ENCODE measurements around the gene SUMO2. TPM values are rescaled to one million over a fixed set of nuclear protein-coding genes. Genes with fewer than 3 reads are reported as not detected.

SUMO2 gene
- total and polyA plus RNA-seq, 2 of the 8 experiments (the other 6 are each of a cell fraction or from before 2014, with no cell fraction given), result 184 to 779 TPM

DNA sequence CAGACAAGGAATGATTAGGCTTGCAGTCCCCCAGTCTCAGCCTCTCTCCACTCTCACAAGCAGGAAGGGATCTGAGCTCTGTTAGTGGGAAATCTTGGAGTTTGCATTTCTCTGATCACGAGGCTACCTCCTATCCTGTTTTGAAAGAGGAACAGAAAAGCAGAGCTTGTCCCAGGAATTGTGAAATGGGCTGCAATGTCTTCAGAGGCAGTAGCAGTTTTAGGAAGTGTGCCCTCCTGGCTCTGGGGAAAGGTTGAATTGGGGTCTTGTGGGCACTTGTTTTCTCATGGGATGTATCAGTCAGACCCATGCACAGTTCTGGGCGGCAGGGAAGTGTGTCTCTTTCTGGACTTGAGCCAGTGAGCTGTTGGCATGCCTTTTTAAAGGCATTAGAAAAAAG lies 45.5 kb upstream of the SUMO2 start (continued):
- TF ChIP-seq, protein P1, sequence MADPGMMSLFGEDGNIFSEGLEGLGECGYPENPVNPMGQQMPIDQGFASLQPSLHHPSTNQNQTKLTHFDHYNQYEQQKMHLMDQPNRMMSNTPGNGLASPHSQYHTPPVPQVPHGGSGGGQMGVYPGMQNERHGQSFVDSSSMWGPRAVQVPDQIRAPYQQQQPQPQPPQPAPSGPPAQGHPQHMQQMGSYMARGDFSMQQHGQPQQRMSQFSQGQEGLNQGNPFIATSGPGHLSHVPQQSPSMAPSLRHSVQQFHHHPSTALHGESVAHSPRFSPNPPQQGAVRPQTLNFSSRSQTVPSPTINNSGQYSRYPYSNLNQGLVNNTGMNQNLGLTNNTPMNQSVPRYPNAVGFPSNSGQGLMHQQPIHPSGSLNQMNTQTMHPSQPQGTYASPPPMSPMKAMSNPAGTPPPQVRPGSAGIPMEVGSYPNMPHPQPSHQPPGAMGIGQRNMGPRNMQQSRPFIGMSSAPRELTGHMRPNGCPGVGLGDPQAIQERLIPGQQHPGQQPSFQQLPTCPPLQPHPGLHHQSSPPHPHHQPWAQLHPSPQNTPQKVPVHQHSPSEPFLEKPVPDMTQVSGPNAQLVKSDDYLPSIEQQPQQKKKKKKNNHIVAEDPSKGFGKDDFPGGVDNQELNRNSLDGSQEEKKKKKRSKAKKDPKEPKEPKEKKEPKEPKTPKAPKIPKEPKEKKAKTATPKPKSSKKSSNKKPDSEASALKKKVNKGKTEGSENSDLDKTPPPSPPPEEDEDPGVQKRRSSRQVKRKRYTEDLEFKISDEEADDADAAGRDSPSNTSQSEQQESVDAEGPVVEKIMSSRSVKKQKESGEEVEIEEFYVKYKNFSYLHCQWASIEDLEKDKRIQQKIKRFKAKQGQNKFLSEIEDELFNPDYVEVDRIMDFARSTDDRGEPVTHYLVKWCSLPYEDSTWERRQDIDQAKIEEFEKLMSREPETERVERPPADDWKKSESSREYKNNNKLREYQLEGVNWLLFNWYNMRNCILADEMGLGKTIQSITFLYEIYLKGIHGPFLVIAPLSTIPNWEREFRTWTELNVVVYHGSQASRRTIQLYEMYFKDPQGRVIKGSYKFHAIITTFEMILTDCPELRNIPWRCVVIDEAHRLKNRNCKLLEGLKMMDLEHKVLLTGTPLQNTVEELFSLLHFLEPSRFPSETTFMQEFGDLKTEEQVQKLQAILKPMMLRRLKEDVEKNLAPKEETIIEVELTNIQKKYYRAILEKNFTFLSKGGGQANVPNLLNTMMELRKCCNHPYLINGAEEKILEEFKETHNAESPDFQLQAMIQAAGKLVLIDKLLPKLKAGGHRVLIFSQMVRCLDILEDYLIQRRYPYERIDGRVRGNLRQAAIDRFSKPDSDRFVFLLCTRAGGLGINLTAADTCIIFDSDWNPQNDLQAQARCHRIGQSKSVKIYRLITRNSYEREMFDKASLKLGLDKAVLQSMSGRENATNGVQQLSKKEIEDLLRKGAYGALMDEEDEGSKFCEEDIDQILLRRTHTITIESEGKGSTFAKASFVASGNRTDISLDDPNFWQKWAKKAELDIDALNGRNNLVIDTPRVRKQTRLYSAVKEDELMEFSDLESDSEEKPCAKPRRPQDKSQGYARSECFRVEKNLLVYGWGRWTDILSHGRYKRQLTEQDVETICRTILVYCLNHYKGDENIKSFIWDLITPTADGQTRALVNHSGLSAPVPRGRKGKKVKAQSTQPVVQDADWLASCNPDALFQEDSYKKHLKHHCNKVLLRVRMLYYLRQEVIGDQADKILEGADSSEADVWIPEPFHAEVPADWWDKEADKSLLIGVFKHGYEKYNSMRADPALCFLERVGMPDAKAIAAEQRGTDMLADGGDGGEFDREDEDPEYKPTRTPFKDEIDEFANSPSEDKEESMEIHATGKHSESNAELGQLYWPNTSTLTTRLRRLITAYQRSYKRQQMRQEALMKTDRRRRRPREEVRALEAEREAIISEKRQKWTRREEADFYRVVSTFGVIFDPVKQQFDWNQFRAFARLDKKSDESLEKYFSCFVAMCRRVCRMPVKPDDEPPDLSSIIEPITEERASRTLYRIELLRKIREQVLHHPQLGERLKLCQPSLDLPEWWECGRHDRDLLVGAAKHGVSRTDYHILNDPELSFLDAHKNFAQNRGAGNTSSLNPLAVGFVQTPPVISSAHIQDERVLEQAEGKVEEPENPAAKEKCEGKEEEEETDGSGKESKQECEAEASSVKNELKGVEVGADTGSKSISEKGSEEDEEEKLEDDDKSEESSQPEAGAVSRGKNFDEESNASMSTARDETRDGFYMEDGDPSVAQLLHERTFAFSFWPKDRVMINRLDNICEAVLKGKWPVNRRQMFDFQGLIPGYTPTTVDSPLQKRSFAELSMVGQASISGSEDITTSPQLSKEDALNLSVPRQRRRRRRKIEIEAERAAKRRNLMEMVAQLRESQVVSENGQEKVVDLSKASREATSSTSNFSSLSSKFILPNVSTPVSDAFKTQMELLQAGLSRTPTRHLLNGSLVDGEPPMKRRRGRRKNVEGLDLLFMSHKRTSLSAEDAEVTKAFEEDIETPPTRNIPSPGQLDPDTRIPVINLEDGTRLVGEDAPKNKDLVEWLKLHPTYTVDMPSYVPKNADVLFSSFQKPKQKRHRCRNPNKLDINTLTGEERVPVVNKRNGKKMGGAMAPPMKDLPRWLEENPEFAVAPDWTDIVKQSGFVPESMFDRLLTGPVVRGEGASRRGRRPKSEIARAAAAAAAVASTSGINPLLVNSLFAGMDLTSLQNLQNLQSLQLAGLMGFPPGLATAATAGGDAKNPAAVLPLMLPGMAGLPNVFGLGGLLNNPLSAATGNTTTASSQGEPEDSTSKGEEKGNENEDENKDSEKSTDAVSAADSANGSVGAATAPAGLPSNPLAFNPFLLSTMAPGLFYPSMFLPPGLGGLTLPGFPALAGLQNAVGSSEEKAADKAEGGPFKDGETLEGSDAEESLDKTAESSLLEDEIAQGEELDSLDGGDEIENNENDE (IDR thresholded peaks at IDR 0.05; ENCODE audit: insufficient replicate concordance, low read length), result no peak
- TF ChIP-seq RAD21 (IDR thresholded peaks at IDR 0.05 in 1 of 2, conservative IDR thresholded peaks at IDR 0.05 in 1 of 2; ENCODE audit: low read depth in 2 of 2, low read length in 2 of 2) (no peak), CEBPB (IDR thresholded peaks at IDR 0.05; ENCODE audit: low read depth, low read length) (no peak), FOSL1 (IDR thresholded peaks at IDR 0.05; ENCODE audit: insufficient read depth, low read depth, low read length) (no peak), MAFK (IDR thresholded peaks at IDR 0.05; ENCODE audit: low read depth, low read length) (no peak), SP1 (IDR thresholded peaks at IDR 0.05; ENCODE audit: low read depth, low read length) (no peak), ZNF274 (IDR thresholded peaks at IDR 0.05; ENCODE audit: borderline replicate concordance, extremely low read depth, low read length) (no peak), SIRT6 (IDR thresholded peaks at IDR 0.05; ENCODE audit: low read length) (no peak), TAF7 (optimal IDR thresholded peaks at IDR 0.05; ENCODE audit: borderline replicate concordance, low read depth, low read length) (no peak), ATF2 (IDR thresholded peaks at IDR 0.05; ENCODE audit: low read length) (no peak)

All from H1 (cell line).